Measurements from ENCODE around the gene DHX34.

DHX34 gene

GRCh38 chr19:47370045-47370611 lies 21.0 kb downstream of the DHX34 start:
- H3K9ac ChIP-seq (ENCODE audit: low read length in 2 of 2): no peak overlapping the region
- H3K27me3 ChIP-seq (ENCODE audit: control insufficient read depth in 1 of 2, insufficient read depth in 2 of 2, low read length in 2 of 2): no peaks in the 10 kb centered on the region
- H3K36me3 ChIP-seq (ENCODE audit: control insufficient read depth in 2 of 2, insufficient read depth in 2 of 2, low read length in 2 of 2): peaks cover 28 to 41% of the 10 kb centered on the region in 2 donors
- H3K4me3 ChIP-seq (ENCODE audit: low read length in 2 of 2): no peak overlapping the region
- no peaks in the 10 kb centered on the region for H3K4me1 ChIP-seq (ENCODE audit: control insufficient read depth, insufficient read depth, low read length)
- no peaks in the 10 kb centered on the region for H3K9me3 ChIP-seq (ENCODE audit: control insufficient read depth in 2 of 2, low read length in 2 of 2)
- no peak overlapping the region for H3K27ac ChIP-seq (ENCODE audit: low read length)

- Histone ChIP-seq H3K4me3 (ENCODE audit: low read length in 2 of 2) (no peak overlapping the region), H3K4me1 (ENCODE audit: control insufficient read depth, insufficient read depth, low read length) (no peaks in the 10 kb centered on the region), H3K36me3 (ENCODE audit: control insufficient read depth in 2 of 2, insufficient read depth in 2 of 2, low read length in 2 of 2) (peaks cover 33 to 43% of the 10 kb centered on the region in 2 donors), H3K27ac (ENCODE audit: low read length) (no peak overlapping the region), H3K27me3 (ENCODE audit: control insufficient read depth in 1 of 2, insufficient read depth in 2 of 2, low read length in 2 of 2) (no peaks in the 10 kb centered on the region), H3K9ac (ENCODE audit: low read length in 2 of 2) (no peak overlapping the region), H3K9me3 (ENCODE audit: control insufficient read depth in 2 of 2, low read length in 2 of 2) (no peaks in the 10 kb centered on the region)
These were observed 22.1 kb downstream of the DHX34 start for GRCh38 chr19:47371261-47371660.

GRCh38 chr19:47372603-47373002 lies 23.5 kb downstream of the DHX34 start:
- no peaks in the 10 kb centered on the region for H3K27me3 ChIP-seq (ENCODE audit: control insufficient read depth in 1 of 2, insufficient read depth in 2 of 2, low read length in 2 of 2)
- no peak overlapping the region for H3K27ac ChIP-seq (ENCODE audit: low read length)
- peaks cover 8% of the 10 kb centered on the region for H3K4me1 ChIP-seq (ENCODE audit: control insufficient read depth, insufficient read depth, low read length)
- peaks cover 36 to 54% of the 10 kb centered on the region in 2 donors for H3K36me3 ChIP-seq (ENCODE audit: control insufficient read depth in 2 of 2, insufficient read depth in 2 of 2, low read length in 2 of 2)
- H3K9ac ChIP-seq (ENCODE audit: low read length in 2 of 2): no peak overlapping the region
- no peaks in the 10 kb centered on the region for H3K9me3 ChIP-seq (ENCODE audit: control insufficient read depth in 2 of 2, low read length in 2 of 2)
- no peak overlapping the region for H3K4me3 ChIP-seq (ENCODE audit: low read length in 2 of 2)

GRCh38 chr19:47373246-47374240 lies 24.4 kb downstream of the DHX34 start:
- Histone ChIP-seq H3K4me3 (ENCODE audit: low read length in 2 of 2) (no peak overlapping the region), H3K27me3 (ENCODE audit: control insufficient read depth in 1 of 2, insufficient read depth in 2 of 2, low read length in 2 of 2) (no peaks in the 10 kb centered on the region), H3K9ac (ENCODE audit: low read length in 2 of 2) (no peak overlapping the region), H3K9me3 (ENCODE audit: control insufficient read depth in 2 of 2, low read length in 2 of 2) (no peaks in the 10 kb centered on the region), H3K4me1 (ENCODE audit: control insufficient read depth, insufficient read depth, low read length) (peaks cover 8% of the 10 kb centered on the region), H3K36me3 (ENCODE audit: control insufficient read depth in 2 of 2, insufficient read depth in 2 of 2, low read length in 2 of 2) (peaks cover 36 to 58% of the 10 kb centered on the region in 2 donors), H3K27ac (ENCODE audit: low read length) (no peak overlapping the region)

GRCh38 chr19:47374876-47375693 lies 26.0 kb downstream of the DHX34 start:
- no peak overlapping the region for H3K4me3 ChIP-seq (ENCODE audit: low read length in 2 of 2)
- H3K36me3 ChIP-seq (ENCODE audit: control insufficient read depth in 2 of 2, insufficient read depth in 2 of 2, low read length in 2 of 2): peaks cover 35 to 51% of the 10 kb centered on the region in 2 donors
- H3K9ac ChIP-seq (ENCODE audit: low read length in 2 of 2): no peak overlapping the region
- H3K9me3 ChIP-seq (ENCODE audit: control insufficient read depth in 2 of 2, low read length in 2 of 2): no peaks in the 10 kb centered on the region
- no peak overlapping the region for H3K27ac ChIP-seq (ENCODE audit: low read length)
- H3K27me3 ChIP-seq (ENCODE audit: control insufficient read depth in 1 of 2, insufficient read depth in 2 of 2, low read length in 2 of 2): no peaks in the 10 kb centered on the region
- H3K4me1 ChIP-seq (ENCODE audit: control insufficient read depth, insufficient read depth, low read length): peaks cover 8% of the 10 kb centered on the region

GRCh38 chr19:47375694-47376588 lies 26.8 kb downstream of the DHX34 start:
- Histone ChIP-seq H3K36me3 (ENCODE audit: control insufficient read depth in 2 of 2, insufficient read depth in 2 of 2, low read length in 2 of 2) (peaks cover 42 to 55% of the 10 kb centered on the region in 2 donors), H3K27ac (ENCODE audit: low read length) (no peak overlapping the region), H3K4me1 (ENCODE audit: control insufficient read depth, insufficient read depth, low read length) (peaks cover 8% of the 10 kb centered on the region), H3K9ac (ENCODE audit: low read length in 2 of 2) (no peak overlapping the region), H3K9me3 (ENCODE audit: control insufficient read depth in 2 of 2, low read length in 2 of 2) (no peaks in the 10 kb centered on the region), H3K27me3 (ENCODE audit: control insufficient read depth in 1 of 2, insufficient read depth in 2 of 2, low read length in 2 of 2) (no peaks in the 10 kb centered on the region), H3K4me3 (ENCODE audit: low read length in 2 of 2) (no peak overlapping the region)

GRCh38 chr19:47376589-47377144 lies 27.6 kb downstream of the DHX34 start:
- no peak overlapping the region for H3K9ac ChIP-seq (ENCODE audit: low read length in 2 of 2)
- peaks cover 8% of the 10 kb centered on the region for H3K4me1 ChIP-seq (ENCODE audit: control insufficient read depth, insufficient read depth, low read length)
- H3K36me3 ChIP-seq (ENCODE audit: control insufficient read depth in 2 of 2, insufficient read depth in 2 of 2, low read length in 2 of 2): peaks cover 49 to 54% of the 10 kb centered on the region in 2 donors
- no peaks in the 10 kb centered on the region for H3K27me3 ChIP-seq (ENCODE audit: control insufficient read depth in 1 of 2, insufficient read depth in 2 of 2, low read length in 2 of 2)
- no peaks in the 10 kb centered on the region for H3K9me3 ChIP-seq (ENCODE audit: control insufficient read depth in 2 of 2, low read length in 2 of 2)
- no peak overlapping the region for H3K4me3 ChIP-seq (ENCODE audit: low read length in 2 of 2)
- no peak overlapping the region for H3K27ac ChIP-seq (ENCODE audit: low read length)

GRCh38 chr19:47377208-47377701 lies 28.1 kb downstream of the DHX34 start:
- Histone ChIP-seq H3K9ac (ENCODE audit: low read length in 2 of 2) (no peak overlapping the region), H3K4me3 (ENCODE audit: low read length in 2 of 2) (no peak overlapping the region), H3K27me3 (ENCODE audit: control insufficient read depth in 1 of 2, insufficient read depth in 2 of 2, low read length in 2 of 2) (no peaks in the 10 kb centered on the region), H3K36me3 (ENCODE audit: control insufficient read depth in 2 of 2, insufficient read depth in 2 of 2, low read length in 2 of 2) (peaks cover 52 to 58% of the 10 kb centered on the region in 2 donors), H3K27ac (ENCODE audit: low read length) (no peak overlapping the region), H3K9me3 (ENCODE audit: control insufficient read depth in 2 of 2, low read length in 2 of 2) (no peaks in the 10 kb centered on the region), H3K4me1 (ENCODE audit: control insufficient read depth, insufficient read depth, low read length) (peaks cover 8% of the 10 kb centered on the region)

- Histone ChIP-seq H3K27me3 (ENCODE audit: control insufficient read depth in 1 of 2, insufficient read depth in 2 of 2, low read length in 2 of 2) (no peaks in the 10 kb centered on the region), H3K4me3 (ENCODE audit: low read length in 2 of 2) (no peak overlapping the region), H3K9ac (ENCODE audit: low read length in 2 of 2) (no peak overlapping the region), H3K27ac (ENCODE audit: low read length) (no peak overlapping the region), H3K36me3 (ENCODE audit: control insufficient read depth in 2 of 2, insufficient read depth in 2 of 2, low read length in 2 of 2) (peaks cover 51 to 58% of the 10 kb centered on the region in 2 donors), H3K9me3 (ENCODE audit: control insufficient read depth in 2 of 2, low read length in 2 of 2) (no peaks in the 10 kb centered on the region), H3K4me1 (ENCODE audit: control insufficient read depth, insufficient read depth, low read length) (peaks cover 8% of the 10 kb centered on the region)
These were observed 28.7 kb downstream of the DHX34 start for GRCh38 chr19:47377801-47378200.

Data from stomach smooth muscle (tissue), 2 donors.